Spleen (tissue), 7 donors: ENCODE results near the gene PGF.

Source experiments
- POLR2A ChIP-seq, 3 donors: fragments of 450-650 bp; IDR thresholded peaks; one replicate each; pipeline ENCODE4 v1.5.1; 2017; ENCODE audit warnings: antibody characterized with exemption in 3 of 3, mild to moderate bottlenecking in 1 of 3
- TF ChIP-seq, protein P1 (sequence below), 11 experiments: fragments of 200-600 bp in 7 of 11; fragments of 450-650 bp in 4 of 11; sonication (generic) in 4 of 11; IDR thresholded peaks in 8 of 11; conservative IDR thresholded peaks in 3 of 11; 1 replicate in 7 of 11; 2 replicates in 4 of 11; pipeline versions ENCODE4 v1.4.0 to v1.8.0; 2016 to 2021; ENCODE audit warnings: antibody characterized with exemption in 11 of 11, inconsistent platforms in 4 of 11, mild to moderate bottlenecking in 1 of 11
- donor health status: DM: no; HTN: no; CAD: no; lungs with moderate emphysema.
- donor health status: DM: no; HTN: no; CAD: no.
- donor health status: DM: no; HTN: no; CAD: no.

DNA sequence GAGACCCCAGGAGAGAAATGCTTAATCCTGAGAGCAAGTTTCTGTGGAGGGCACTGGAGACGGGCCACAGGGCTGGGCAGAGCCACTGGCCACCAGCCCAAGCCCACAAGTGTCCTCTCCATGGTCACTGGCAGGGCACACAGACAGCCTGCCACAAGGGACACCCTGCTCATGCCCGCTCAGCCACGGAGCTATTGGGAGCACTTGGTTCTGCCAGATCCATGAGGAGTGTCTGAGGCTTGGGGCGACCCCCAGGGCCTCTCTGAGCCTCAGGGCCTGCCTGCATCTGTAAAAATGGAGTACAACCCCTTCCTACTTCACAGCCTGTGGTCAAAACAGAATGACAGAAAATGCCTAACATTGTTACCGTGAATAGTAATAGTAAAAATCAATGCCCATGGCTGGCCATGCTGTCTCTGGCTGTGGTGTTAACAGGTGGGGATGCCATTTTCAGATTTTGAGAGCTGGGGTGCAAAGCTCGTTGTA is 3.2 kb downstream of the PGF start:
- TF ChIP-seq, protein P1, sequence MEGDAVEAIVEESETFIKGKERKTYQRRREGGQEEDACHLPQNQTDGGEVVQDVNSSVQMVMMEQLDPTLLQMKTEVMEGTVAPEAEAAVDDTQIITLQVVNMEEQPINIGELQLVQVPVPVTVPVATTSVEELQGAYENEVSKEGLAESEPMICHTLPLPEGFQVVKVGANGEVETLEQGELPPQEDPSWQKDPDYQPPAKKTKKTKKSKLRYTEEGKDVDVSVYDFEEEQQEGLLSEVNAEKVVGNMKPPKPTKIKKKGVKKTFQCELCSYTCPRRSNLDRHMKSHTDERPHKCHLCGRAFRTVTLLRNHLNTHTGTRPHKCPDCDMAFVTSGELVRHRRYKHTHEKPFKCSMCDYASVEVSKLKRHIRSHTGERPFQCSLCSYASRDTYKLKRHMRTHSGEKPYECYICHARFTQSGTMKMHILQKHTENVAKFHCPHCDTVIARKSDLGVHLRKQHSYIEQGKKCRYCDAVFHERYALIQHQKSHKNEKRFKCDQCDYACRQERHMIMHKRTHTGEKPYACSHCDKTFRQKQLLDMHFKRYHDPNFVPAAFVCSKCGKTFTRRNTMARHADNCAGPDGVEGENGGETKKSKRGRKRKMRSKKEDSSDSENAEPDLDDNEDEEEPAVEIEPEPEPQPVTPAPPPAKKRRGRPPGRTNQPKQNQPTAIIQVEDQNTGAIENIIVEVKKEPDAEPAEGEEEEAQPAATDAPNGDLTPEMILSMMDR (IDR thresholded peaks at IDR 0.05 in 8 of 11, conservative IDR thresholded peaks at IDR 0.05 in 3 of 11): no peak
- no peak for TF ChIP-seq POLR2A (IDR thresholded peaks at IDR 0.05)
